ENCODE results near the gene EPHA5.

GRCh38 chr4:65719635-65720034, 49.3 kb upstream of the EPHA5 start:
- TF ChIP-seq CTCF (IDR thresholded peaks at IDR 0.05) (no peak), POLR2A (IDR thresholded peaks at IDR 0.05) (no peak)
